GM19328 (cell line): Measurements from ENCODE around the gene LYPD6.
"Not testable (repeated sequence)": the region's sequence is repeated elsewhere in the genome, so short reads cannot be mapped to it uniquely, and the experiment has no call there.

ENCODE experiments used
- ATAC-seq: cut with Tn5 transposase; IDR thresholded peaks from one replicate; pipeline ENCODE4 v1.9.1; 2021; ENCODE audit warnings: mild to moderate bottlenecking, moderate library complexity; ENCODE audit not compliant: unreplicated experiment

LYPD6 gene

GRCh38 chr2:149492923-149493322 lies 162.5 kb downstream of the LYPD6 start:
- no peak for ATAC-seq

GRCh38 chr2:149499204-149499603 lies 168.8 kb downstream of the LYPD6 start:
- not testable (repeated sequence) for ATAC-seq

DNA sequence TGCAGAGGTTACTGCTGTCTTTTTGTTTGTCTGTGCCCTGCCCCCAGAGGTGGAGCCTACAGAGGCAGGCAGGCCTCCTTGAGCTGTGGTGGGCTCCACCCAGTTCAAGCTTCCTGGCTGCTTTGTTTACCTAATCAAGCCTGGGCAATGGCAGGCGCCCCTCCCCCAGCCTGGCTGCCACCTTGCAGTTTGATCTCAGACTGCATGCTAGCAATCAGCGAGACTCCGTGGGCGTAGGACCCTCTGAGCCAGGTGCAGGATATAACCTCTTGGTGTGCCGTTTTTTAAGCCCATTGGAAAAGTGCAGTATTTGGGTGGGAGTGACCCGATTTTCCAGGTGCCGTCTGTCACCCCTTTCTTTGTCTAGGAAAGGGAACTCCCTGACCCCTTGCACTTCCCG lies 176.4 kb downstream of the LYPD6 start:
- ATAC-seq, result not testable (repeated sequence)

GRCh38 chr2:149507974-149508373 lies 177.6 kb downstream of the LYPD6 start:
- ATAC-seq, result no peak

DNA sequence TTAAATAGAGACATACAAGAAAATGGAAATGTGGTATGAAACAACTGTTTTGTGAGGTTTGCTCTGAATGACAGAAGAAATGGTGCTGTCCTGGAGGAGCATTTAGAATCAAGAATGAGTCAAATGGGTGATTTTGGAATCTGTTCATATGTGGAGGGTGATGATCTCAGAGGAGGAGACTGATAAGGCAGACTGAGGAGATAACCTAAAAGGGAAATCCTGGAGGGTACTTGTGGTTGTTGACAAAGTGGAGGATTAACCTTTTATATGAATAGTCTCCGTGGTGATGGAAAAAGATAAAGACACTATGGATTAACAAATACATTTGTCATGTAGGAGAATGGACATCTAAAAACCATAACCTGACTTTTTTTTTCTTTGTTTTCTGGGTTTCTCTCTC lies 183.1 kb downstream of the LYPD6 start:
- ATAC-seq, result no peak
